GM18508 (cell line): ENCODE measurements around the gene LMAN1L.

Experiments
- ATAC-seq: cut with Tn5 transposase; IDR thresholded peaks from one replicate; pipeline ENCODE4 v1.9.1; 2021; ENCODE audit warnings: moderate number of reproducible peaks; ENCODE audit not compliant: insufficient read depth, unreplicated experiment

LMAN1L gene

GRCh38 chr15:74831813-74832495 is 19.3 kb downstream of the LMAN1L start:
- no peak for ATAC-seq

- no peak for ATAC-seq
Measured at GRCh38 chr15:74832826-74833225, 20.2 kb downstream of the LMAN1L start.

GRCh38 chr15:74833376-74834107 is 20.9 kb downstream of the LMAN1L start:
- no peak for ATAC-seq

GRCh38 chr15:74835312-74835823 is 22.7 kb downstream of the LMAN1L start:
- no peak for ATAC-seq

- ATAC-seq, result no peak
Measured at GRCh38 chr15:74836846-74837245, 24.2 kb downstream of the LMAN1L start.

GRCh38 chr15:74837482-74838136 is 25.0 kb downstream of the LMAN1L start:
- no peak for ATAC-seq

GRCh38 chr15:74838137-74838516 is 25.5 kb downstream of the LMAN1L start:
- no peak for ATAC-seq

- ATAC-seq, result no peak
Measured at GRCh38 chr15:74838746-74839525, 26.3 kb downstream of the LMAN1L start.

GRCh38 chr15:74839526-74840395 is 27.1 kb downstream of the LMAN1L start:
- no peak for ATAC-seq

GRCh38 chr15:74840851-74841775 is 28.5 kb downstream of the LMAN1L start:
- ATAC-seq, result no peak

- ATAC-seq, result no peak
Measured at GRCh38 chr15:74841891-74842373, 29.3 kb downstream of the LMAN1L start.

GRCh38 chr15:74842581-74843444 is 30.2 kb downstream of the LMAN1L start, which contains the start of gene ULK3:
Gene ULK3, minus strand, starts transcription at chr15:74843156. Its CDS starts 51 bp downstream, at chr15:74843105.
- ATAC-seq, result no peak

- ATAC-seq, result no peak
Measured at GRCh38 chr15:74843445-74843828, 30.8 kb downstream of the LMAN1L start.

GRCh38 chr15:74843891-74844299 is 31.3 kb downstream of the LMAN1L start:
- ATAC-seq, result no peak

- no peak for ATAC-seq
Measured at GRCh38 chr15:74844319-74845207, 31.9 kb downstream of the LMAN1L start.

- ATAC-seq, result no peak
Measured at GRCh38 chr15:74845208-74845568, 32.6 kb downstream of the LMAN1L start.
